ENCODE data around the gene YAP1.

Gene YAP1

GRCh38 chr11:102109896-102110760 is at the start of gene YAP1:
Gene YAP1 (plus strand): TSS chr11:102110447. CDS start chr11:102110849, 402 bp downstream.
- peak; percentile 40 for DNase-seq (ENCODE audit: low read depth)

GRCh38 chr11:102061276-102061675 is 49.0 kb upstream of the YAP1 start:
- DNase-seq (ENCODE audit: low read depth): no peak

- DNase-seq (ENCODE audit: low read depth): no peak
These were observed 48.1 kb upstream of the YAP1 start for GRCh38 chr11:102062106-102062505.

- DNase-seq (ENCODE audit: low read depth): no peak
These were observed 45.9 kb upstream of the YAP1 start for GRCh38 chr11:102064316-102064715.

- no peak for DNase-seq (ENCODE audit: low read depth)
These were observed 39.5 kb upstream of the YAP1 start for GRCh38 chr11:102070766-102071165.

GRCh38 chr11:102071497-102072472 is 38.5 kb upstream of the YAP1 start:
- no peak for DNase-seq (ENCODE audit: low read depth)

GRCh38 chr11:102073253-102073652 is 37.0 kb upstream of the YAP1 start:
- no peak for DNase-seq (ENCODE audit: low read depth)

GRCh38 chr11:102079625-102080024 is 30.6 kb upstream of the YAP1 start:
- no peak for DNase-seq (ENCODE audit: low read depth)

- no peak for DNase-seq (ENCODE audit: low read depth)
These were observed 28.9 kb upstream of the YAP1 start for GRCh38 chr11:102081313-102081712.

- DNase-seq (ENCODE audit: low read depth): no peak
These were observed 24.2 kb upstream of the YAP1 start for GRCh38 chr11:102085864-102086551.

GRCh38 chr11:102097186-102097585 is 13.1 kb upstream of the YAP1 start:
- no peak for DNase-seq (ENCODE audit: low read depth)

GRCh38 chr11:102099755-102100154 is 10.5 kb upstream of the YAP1 start:
- no peak for DNase-seq (ENCODE audit: low read depth)

GRCh38 chr11:102108734-102109440 is 1.4 kb upstream of the YAP1 start:
- no peak for DNase-seq (ENCODE audit: low read depth)

- DNase-seq (ENCODE audit: low read depth): no peak
These were observed 439 bp downstream of the YAP1 start for GRCh38 chr11:102110761-102111010.

- no peak for DNase-seq (ENCODE audit: low read depth)
These were observed 952 bp downstream of the YAP1 start for GRCh38 chr11:102111011-102111786.

GRCh38 chr11:102111787-102112508 is 1.7 kb downstream of the YAP1 start:
- DNase-seq (ENCODE audit: low read depth): no peak

- DNase-seq (ENCODE audit: low read depth): no peak
These were observed 2.2 kb downstream of the YAP1 start for GRCh38 chr11:102112509-102112821.

GRCh38 chr11:102114032-102114431 is 3.8 kb downstream of the YAP1 start:
- no peak for DNase-seq (ENCODE audit: low read depth)

- DNase-seq (ENCODE audit: low read depth): no peak
These were observed 5.3 kb downstream of the YAP1 start for GRCh38 chr11:102115557-102115956.

GRCh38 chr11:102116453-102117205 is 6.4 kb downstream of the YAP1 start:
- no peak for DNase-seq (ENCODE audit: low read depth)

Data from activated T-helper 1 cell treated with Interleukin-2 at 50 U/mL for 16 hours (primary cell).